Type B pancreatic cell (in vitro differentiated cells): Measurements from ENCODE around the gene SLC38A10. TPM values are rescaled to one million over a fixed set of nuclear protein-coding genes. Genes with fewer than 3 reads are reported as not detected.

Experiments
- DNase-seq: peaks from one replicate; pipeline ENCODE4 v3.0.0; 2021; ENCODE audit warnings: mixed read lengths; ENCODE audit not compliant: unreplicated experiment; ENCODE audit errors: extremely low spot score
- H3K27ac Mint-ChIP-seq: 2 replicates; pipeline ENCODE4 v1.8.0; 2021; ENCODE audit warnings: mild to moderate bottlenecking, mixed read lengths
- H3K27me3 Mint-ChIP-seq: 2 replicates; pipeline ENCODE4 v1.8.0; 2021; ENCODE audit warnings: mixed read lengths
- H3K36me3 Mint-ChIP-seq: 2 replicates; pipeline ENCODE4 v1.8.0; 2021; ENCODE audit warnings: mixed read lengths
- H3K4me1 Mint-ChIP-seq: one replicate; pipeline ENCODE4 v1.8.0; 2021; ENCODE audit warnings: mixed read lengths; ENCODE audit not compliant: unreplicated experiment
- H3K4me3 Mint-ChIP-seq: 2 replicates; pipeline ENCODE4 v1.8.0; 2021; ENCODE audit warnings: mild to moderate bottlenecking, mixed read lengths
- H3K9me3 Mint-ChIP-seq: 2 replicates; pipeline ENCODE4 v1.8.0; 2021; ENCODE audit warnings: mixed read lengths
- total RNA-seq: library from RNA; stranded (reverse); gene quantifications from 2 replicates; pipeline ENCODE4 v1.2.1, GENCODE V29; 2021; ENCODE audit warnings: low replicate concordance
- TF ChIP-seq, protein P1 (sequence below): fragments of 200-600 bp; sonication (generic); conservative IDR thresholded peaks from 2 replicates; pipeline ENCODE4 v1.5.0; 2021; ENCODE audit warnings: antibody characterized with exemption, mild to moderate bottlenecking

Gene SLC38A10
- total RNA-seq, 1 donor from 2014 or later: 85.0 TPM

DNA sequence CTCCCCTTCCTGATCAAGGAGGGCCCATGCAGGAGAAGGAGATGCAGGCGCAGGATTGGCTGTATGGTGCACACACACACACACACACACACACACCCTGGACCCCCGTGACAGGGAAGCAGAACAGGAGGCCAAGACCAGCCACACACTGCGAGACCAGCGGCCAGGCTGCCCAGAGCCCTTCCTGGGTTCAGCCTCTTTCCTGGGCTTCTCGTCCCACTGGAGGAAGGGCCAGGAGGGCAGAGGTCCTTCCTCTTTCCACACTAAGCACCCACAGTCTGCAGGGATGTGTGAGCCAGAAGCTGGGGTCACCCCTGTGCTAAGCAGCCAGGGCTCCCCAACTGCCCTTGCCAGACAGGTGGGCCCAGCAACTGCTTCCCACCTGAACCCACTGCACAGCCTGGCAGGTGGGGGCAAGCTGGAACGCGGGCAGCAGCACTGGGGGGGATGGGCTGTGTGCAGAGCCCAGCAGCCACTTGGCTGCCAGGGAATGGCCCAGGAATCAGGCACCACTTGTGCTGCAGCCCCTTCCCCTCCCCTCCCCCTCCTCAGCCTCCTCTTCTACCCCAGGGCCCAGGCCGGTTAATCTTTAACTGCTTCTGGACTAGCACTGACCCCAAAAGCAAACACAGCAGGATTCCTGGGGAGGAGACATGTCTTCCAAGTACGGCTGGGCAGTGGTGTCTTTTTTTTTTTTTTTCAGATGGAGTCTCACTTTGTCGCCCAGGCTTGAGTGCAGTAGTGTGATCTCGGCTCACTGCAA lies 44.6 kb upstream of the SLC38A10 start:
- Mint-ChIP-seq H3K9me3 (no peaks in the 10 kb centered on the region), H3K36me3 (peaks cover 11% of the 10 kb centered on the region), H3K27me3 (peaks cover 6% of the 10 kb centered on the region), H3K27ac (peak overlapping the region; percentile 92), H3K4me1 (peaks cover 20% of the 10 kb centered on the region), H3K4me3 (peak overlapping the region; percentile 81)
- TF ChIP-seq, protein P1, sequence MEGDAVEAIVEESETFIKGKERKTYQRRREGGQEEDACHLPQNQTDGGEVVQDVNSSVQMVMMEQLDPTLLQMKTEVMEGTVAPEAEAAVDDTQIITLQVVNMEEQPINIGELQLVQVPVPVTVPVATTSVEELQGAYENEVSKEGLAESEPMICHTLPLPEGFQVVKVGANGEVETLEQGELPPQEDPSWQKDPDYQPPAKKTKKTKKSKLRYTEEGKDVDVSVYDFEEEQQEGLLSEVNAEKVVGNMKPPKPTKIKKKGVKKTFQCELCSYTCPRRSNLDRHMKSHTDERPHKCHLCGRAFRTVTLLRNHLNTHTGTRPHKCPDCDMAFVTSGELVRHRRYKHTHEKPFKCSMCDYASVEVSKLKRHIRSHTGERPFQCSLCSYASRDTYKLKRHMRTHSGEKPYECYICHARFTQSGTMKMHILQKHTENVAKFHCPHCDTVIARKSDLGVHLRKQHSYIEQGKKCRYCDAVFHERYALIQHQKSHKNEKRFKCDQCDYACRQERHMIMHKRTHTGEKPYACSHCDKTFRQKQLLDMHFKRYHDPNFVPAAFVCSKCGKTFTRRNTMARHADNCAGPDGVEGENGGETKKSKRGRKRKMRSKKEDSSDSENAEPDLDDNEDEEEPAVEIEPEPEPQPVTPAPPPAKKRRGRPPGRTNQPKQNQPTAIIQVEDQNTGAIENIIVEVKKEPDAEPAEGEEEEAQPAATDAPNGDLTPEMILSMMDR: no peak
- no peak for DNase-seq

DNA sequence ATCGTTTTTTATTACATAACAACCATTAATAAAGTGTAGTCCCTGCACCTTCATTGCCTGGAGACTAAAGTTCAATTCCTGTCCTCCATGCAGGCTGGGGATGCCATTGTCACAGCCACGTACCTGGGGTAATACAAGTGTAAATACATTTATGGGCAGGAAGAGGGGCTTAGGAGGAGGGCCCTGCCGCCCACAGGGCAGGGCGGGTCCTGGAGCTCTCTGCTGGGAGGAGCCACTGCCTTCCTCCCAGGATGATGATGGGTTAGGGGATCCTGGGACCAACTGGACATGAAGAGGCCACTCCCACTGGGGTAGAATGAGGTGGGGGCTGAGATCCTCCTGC lies 44.1 kb upstream of the SLC38A10 start:
- Mint-ChIP-seq H3K4me1 (peaks cover 26% of the 10 kb centered on the region), H3K27me3 (peaks cover 6% of the 10 kb centered on the region), H3K36me3 (peaks cover 6% of the 10 kb centered on the region), H3K4me3 (peak overlapping the region; percentile 81), H3K9me3 (no peaks in the 10 kb centered on the region), H3K27ac (peak overlapping the region; percentile 92)
- TF ChIP-seq, protein P1: no peak
- DNase-seq: no peak

DNA sequence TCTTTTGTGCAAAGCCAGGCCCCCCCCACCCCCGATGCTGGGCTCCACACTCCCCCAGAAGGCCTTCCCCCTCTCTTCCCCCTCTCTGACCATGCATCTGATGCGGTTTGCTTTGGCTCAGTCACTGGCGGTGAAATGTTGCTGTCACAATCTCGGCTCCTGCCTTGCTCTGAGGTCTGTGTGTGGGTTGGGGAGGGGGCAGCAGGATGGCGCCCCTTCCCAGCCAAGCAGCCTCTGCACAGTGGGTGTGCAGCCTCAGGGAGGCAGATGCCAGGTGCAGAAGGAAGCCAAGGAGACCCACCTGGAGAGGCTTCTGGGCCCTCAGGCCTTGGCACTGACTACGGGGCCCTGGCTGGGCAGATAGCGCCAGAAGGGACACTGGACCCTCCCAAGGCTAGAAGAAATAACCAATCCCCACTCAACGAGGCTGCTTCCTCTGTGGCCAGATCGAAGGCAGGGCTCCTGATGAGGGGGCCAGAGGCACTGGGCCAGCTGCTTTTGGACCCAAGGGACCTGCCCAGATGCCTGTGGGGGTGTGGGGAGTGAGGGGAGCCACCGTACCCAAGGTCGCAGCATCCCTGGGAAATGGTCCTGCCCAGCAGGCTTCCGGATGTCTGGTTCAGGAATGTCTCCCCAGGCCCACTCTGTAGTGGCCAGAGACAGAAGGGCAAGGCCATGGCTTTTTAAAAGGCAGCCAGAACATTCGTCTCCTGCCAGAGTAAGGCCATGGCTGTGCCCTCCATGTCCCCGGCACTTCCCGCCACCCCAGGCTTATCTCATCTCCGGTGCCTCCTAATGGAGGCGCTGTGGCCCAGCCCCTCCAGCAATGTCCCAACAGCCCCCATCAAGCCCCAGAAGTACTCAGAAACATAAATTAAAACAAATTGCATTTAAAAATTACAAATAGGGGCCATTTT lies 43.4 kb upstream of the SLC38A10 start:
- Mint-ChIP-seq H3K9me3 (no peaks in the 10 kb centered on the region), H3K27me3 (peaks cover 3% of the 10 kb centered on the region), H3K36me3 (peaks cover 2% of the 10 kb centered on the region), H3K4me1 (peaks cover 28% of the 10 kb centered on the region), H3K27ac (peak overlapping the region; percentile 92), H3K4me3 (peak overlapping the region; percentile 81)
- TF ChIP-seq, protein P1: no peak
- no peak for DNase-seq

DNA sequence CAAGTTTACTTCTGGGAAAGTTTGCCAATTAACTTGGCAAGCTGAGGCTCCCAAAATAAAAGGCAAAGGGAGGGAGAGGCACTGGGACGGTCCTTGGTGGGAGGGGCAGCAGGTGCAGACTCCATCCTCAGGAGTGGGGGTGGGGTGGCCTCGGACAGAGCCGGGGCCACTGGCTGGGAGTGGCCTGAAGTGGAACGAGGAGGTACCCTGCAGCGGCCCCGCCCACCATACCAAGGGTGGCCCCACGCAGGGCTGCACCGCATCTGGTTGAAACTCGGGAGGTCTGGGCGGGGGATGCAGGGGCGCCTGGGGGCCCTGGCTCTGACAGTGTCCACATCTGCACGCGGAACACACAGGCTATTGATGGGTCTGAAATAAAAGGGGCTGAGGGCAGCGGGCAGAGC lies 42.4 kb upstream of the SLC38A10 start:
- no peaks in the 10 kb centered on the region for H3K36me3 Mint-ChIP-seq

DNA sequence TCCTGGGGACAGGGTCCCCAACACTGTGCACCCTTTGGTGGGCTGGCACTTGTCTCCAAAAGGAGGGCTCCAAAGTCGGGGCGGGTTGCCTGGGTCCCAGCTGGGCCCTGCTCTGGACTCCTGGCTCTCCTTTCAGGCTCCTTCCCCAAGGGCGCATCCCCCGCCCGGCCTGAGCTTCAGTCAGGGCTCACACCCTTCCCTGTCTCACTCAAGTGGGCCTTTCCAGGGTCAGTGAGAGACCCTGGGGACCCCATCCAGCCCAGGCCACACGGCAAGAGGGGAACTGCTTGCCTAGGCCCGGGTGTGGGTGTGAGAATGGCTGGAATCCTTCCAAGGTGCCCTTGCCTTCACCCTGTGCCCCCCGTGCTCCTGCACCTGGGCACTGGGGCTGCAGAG lies 41.8 kb upstream of the SLC38A10 start:
- Mint-ChIP-seq H3K9me3 (no peaks in the 10 kb centered on the region), H3K27ac (no peak overlapping the region), H3K36me3 (no peaks in the 10 kb centered on the region), H3K4me1 (peaks cover 38% of the 10 kb centered on the region), H3K4me3 (no peak overlapping the region), H3K27me3 (no peaks in the 10 kb centered on the region)
- DNase-seq: no peak
- TF ChIP-seq, protein P1: no peak

More for the DNA sequence above, 42.4 kb upstream of the SLC38A10 start:
- Mint-ChIP-seq H3K9me3 (no peaks in the 10 kb centered on the region), H3K4me3 (no peak overlapping the region), H3K27me3 (no peaks in the 10 kb centered on the region), H3K4me1 (peaks cover 36% of the 10 kb centered on the region), H3K27ac (no peak overlapping the region)
- DNase-seq: no peak
- TF ChIP-seq, protein P1: no peak
